Right forelimb (tissue), 1 donor: ENCODE results near the gene INHBC.
"Not testable (repeated sequence)": the region's sequence is repeated elsewhere in the genome, so short reads cannot be mapped to it uniquely, and the experiment has no call there.

Experiments used
- DNase-seq: peaks from one replicate; pipeline ENCODE4 v3.0.0-alpha.2; 2018

The INHBC gene

GRCh38 chr12:57488402-57489156, 54.0 kb downstream of the INHBC start:
- DNase-seq: no peak

DNA sequence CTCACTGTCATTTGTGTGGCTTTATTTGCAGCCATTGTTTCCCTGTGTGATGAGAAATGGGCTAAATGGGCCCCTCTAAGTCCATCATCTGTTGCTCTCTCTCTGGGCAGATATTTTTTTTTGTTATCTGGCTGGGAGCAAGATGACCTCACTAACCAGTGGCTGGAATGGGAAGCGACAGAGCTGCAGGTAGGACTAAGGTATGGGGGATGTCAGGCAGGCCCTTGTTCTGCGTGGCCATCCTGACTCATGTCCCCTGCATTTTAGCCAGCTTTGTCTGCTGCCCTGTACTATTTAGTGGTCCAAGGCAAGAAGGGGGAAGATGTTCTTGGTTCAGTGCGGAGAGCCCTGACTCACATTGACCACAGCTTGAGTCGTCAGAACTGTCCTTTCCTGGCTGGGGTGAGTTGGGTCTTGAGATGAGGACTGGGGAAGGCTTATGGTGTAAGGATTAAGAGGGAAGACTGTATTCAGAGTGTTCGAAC, 54.6 kb downstream of the INHBC start:
- no peak for DNase-seq

DNA sequence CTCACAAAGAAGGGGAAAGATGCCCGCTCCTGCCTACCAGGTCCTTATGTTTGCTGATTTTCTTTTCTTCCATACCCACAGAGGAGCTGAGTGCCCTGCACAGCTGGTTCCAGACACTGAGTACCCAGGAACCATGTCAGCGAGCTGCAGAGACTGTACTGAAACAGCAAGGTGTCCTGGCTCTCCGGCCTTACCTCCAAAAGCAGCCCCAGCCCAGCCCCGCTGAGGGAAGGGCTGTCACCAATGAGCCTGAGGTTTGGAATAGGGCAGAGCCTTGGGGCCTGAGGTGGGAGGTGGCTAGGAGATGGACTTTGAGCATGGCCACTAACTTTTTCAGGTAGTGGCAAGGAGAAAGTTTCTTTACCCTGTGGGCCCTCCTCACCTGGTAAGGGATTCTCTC, 55.5 kb downstream of the INHBC start:
- no peak for DNase-seq

DNA sequence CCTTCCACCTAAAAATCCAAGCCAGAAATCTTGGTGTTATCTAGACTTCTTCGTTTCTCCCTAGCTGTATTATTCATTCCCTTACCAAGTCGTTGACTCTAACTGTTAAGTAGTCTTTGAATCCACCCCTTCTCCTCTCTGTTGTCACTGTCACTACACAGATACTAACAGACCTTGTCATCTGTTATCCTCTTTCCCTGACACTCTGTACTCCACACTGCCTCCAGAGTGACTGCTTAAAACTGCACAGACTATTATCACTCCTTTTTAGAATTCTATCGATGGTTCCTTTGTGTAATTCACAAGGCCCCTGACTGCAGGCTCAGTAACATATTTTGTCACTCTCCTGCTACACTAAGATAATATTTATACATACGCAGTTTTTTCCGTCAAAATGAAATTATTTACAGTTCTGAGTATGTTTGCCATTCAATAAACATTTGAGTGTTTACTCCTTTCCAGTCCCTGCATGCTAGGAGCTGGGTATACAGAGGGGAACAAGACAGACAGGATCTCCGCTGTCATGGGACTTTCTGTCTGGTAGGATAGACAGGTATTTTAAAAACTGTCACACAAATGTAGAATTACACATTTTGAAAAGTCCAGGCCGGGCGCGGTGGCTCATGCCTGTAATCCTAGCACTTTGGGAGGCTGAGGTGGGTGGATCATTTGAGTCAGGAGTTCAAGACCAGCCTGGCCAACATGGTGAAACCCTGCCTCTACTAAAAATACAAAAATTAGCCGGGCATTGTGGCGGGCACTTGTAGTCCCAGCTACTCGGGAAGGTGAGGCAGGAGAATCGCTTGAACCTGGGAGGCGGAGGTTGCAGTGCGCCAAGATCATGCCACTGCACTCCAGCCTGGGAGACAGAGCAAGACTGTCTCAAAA, 57.1 kb downstream of the INHBC start:
- DNase-seq: no peak

DNA sequence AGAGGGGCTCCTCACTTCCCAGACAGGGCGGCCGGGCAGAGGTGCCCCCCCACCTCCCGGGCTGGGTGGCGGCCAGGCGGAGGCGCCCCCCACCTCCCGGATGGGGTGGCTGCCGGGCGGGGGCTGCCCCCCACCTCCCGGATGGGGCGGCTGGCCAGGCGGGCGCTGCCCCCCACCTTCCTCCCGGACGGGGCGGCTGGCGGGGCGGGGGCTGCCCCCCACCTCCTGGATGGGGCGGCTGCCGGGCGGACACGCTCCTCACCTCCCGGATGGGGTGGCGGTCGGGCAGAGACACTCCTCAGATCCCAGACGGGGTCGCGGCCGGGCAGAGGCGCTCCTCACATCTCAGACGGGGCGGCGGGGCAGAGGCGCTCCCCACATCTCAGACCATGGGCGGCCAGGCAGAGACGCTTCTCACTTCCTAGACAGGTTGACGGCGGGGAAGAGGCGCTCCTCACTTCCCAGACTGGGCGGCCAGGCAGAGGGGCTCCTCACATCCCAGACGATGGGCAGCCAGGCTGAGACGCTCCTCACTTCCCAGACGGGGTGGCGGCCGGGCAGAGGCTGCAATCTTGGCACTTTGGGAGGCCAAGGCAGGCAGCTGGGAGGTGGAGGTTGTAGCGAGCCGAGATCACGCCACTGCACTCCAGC, 60.6 kb downstream of the INHBC start:
- DNase-seq: not testable (repeated sequence)

DNA sequence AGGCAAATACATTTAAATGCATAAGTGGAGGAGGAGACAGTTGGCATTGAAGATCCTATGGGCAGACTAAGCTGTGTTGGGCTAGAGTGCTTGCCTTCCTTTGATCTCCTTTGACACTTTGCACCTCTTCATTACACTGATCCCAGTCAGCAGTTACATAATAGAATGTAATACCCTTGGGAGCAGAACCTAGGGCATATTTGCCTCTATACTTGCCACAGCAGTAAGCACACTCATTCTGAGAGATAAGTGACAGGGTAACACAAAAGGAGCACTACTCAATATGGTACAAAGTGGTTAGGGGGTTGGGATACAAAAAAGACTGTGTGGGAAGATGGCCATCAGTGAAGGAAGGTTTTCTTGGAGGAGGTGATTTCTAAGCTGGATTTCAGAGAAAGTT, 62.2 kb downstream of the INHBC start:
- no peak for DNase-seq

DNA sequence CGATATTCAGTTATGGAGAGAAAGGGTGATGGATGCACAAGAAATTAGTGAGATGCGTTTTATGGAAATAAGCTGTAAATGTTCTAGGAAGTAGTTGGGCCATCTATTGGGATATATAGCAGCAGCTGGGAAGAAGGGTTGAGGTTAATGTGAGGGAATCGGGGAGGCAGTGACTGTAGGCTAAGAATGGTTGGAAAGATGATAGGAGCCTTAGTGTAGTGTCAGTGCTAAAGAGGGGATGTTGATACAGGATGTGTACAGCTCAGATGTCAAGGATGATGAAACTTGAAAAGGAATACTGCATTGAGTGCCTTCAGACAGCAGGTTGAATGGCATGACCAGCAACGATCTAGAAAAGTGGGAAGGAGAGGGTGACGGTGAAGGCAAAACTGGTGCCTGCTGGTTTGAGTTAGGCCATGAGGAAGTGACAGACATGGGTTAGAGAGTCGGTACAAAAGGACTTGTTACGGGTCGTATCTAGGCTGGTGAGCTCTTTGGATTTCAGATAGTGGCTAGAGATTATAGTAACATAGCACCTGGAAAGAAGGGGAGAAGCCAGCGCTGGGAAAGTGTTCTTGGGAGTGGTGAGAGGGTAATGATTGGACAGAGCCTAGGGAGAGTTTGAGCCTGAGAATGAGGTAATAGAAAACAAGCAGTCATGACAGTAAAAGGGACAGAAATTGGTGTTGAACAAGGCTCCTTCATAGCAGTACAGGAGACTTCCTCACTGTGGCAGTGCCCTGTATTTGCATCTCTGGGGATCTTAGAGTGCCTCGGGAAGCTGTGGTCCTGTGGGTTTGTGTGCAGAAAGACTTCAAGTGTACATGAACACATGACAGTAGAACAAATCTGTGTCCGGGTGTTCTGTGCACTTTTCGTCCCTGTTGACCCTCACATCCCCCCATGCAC, 62.9 kb downstream of the INHBC start:
- no peak for DNase-seq

GRCh38 chr12:57498132-57498502, 63.5 kb downstream of the INHBC start:
- no peak for DNase-seq

DNA sequence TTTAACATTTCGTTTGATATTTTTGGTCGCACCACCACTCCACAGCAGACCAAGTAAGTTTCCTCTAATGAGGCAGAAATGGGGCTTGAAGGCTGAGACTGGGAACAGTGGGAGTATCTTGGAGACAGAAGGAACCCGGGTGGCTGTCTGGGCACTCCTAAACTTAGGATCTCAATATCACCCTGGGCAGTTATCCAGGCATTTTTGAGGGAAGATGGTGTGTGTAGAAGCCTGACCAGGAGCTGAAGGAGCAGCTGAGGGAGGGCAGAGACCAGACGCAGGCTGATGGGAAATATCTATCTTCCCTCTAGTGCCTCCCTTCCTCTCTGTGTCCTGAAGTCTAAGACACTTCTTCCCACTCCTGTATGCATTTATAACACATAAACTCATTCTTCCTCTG, 64.0 kb downstream of the INHBC start:
- no peak for DNase-seq

DNA sequence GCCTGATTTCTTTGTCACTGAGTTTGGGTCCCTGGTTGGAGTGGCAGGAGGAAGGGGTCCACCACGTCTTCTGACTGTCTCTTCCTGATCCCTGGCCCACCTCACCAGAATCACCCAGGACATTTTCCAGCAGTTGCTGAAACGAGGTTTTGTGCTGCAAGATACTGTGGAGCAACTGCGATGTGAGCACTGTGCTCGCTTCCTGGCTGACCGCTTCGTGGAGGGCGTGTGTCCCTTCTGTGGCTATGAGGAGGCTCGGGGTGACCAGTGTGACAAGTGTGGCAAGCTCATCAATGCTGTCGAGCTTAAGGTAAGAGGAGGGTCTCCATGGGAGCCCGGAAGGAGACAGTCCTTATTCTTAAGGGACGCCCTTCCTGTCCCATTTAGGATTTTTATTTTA, 65.6 kb downstream of the INHBC start:
- DNase-seq: no peak
